HG02610 (cell line): Measurements from ENCODE around the gene PLB1.

Experiments
- ATAC-seq: cut with Tn5 transposase; IDR thresholded peaks from one replicate; pipeline ENCODE4 v1.9.1; 2021; ENCODE audit warnings: mild to moderate bottlenecking, moderate library complexity; ENCODE audit not compliant: unreplicated experiment

Gene PLB1

GRCh38 chr2:28586867-28587266 lies 91.0 kb downstream of the PLB1 start:
- peak; percentile 39 for ATAC-seq

- ATAC-seq: no peak
Observed at GRCh38 chr2:28587526-28588291, 91.8 kb downstream of the PLB1 start.

- ATAC-seq: no peak
Observed at GRCh38 chr2:28588292-28588670, 92.4 kb downstream of the PLB1 start.

GRCh38 chr2:28589746-28590463 lies 94.0 kb downstream of the PLB1 start:
- no peak for ATAC-seq

- no peak for ATAC-seq
Observed at GRCh38 chr2:28590496-28591301, 94.8 kb downstream of the PLB1 start.

GRCh38 chr2:28591711-28592335 lies 96.0 kb downstream of the PLB1 start:
- no peak for ATAC-seq

GRCh38 chr2:28592481-28592880 lies 96.6 kb downstream of the PLB1 start:
- ATAC-seq: no peak

GRCh38 chr2:28593160-28593755 lies 97.4 kb downstream of the PLB1 start:
- ATAC-seq: no peak

GRCh38 chr2:28594000-28594331 lies 98.1 kb downstream of the PLB1 start:
- no peak for ATAC-seq

- peak; percentile 68 for ATAC-seq
Observed at GRCh38 chr2:28594332-28595108, 98.7 kb downstream of the PLB1 start.

GRCh38 chr2:28595323-28595722 lies 99.5 kb downstream of the PLB1 start:
- no peak for ATAC-seq

GRCh38 chr2:28598484-28598883 lies 102.6 kb downstream of the PLB1 start:
- no peak for ATAC-seq

- ATAC-seq: no peak
Observed at GRCh38 chr2:28600181-28600580, 104.3 kb downstream of the PLB1 start.

- ATAC-seq: no peak
Observed at GRCh38 chr2:28601616-28602015, 105.8 kb downstream of the PLB1 start.

GRCh38 chr2:28602136-28602660 lies 106.3 kb downstream of the PLB1 start:
- no peak for ATAC-seq

GRCh38 chr2:28602751-28603639 lies 107.1 kb downstream of the PLB1 start:
- no peak for ATAC-seq

- ATAC-seq: no peak
Observed at GRCh38 chr2:28603821-28604220, 108.0 kb downstream of the PLB1 start.

GRCh38 chr2:28604284-28604843 lies 108.5 kb downstream of the PLB1 start:
- ATAC-seq: no peak
